Measurements from ENCODE around the gene CDHR1.

Gene CDHR1

GRCh38 chr10:84234479-84234878, 40.1 kb downstream of the CDHR1 start:
- no peak for DNase-seq

- DNase-seq = no peak
Observed at GRCh38 chr10:84235096-84235495, 40.8 kb downstream of the CDHR1 start.

DNA sequence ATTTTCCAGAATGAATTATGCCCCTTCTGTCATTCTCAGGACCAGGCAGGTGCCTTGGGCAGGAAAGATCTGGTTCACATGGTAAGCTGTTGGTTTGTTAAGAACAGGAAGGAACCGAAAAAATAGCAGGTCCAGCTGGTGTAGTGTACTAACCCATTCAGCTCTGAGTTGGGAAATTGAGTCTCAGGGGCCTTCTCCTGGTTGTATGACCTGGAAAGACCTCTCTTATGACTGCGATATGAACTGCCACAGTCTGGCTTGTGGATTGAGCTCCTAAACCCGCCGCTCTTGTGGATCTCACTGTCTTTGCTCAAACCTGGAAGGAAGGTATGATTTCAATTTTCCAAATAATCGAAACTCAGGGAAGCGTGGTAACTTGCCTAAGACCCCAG, 42.5 kb downstream of the CDHR1 start:
- DNase-seq = no peak

GRCh38 chr10:84237199-84238051, 43.1 kb downstream of the CDHR1 start:
- peak; percentile 11 for DNase-seq

GRCh38 chr10:84238909-84239308, 44.6 kb downstream of the CDHR1 start:
- DNase-seq = no peak

- DNase-seq = no peak
Observed at GRCh38 chr10:84241185-84241790, 47.0 kb downstream of the CDHR1 start, which contains the start of gene LRIT1. Gene LRIT1, minus strand, starts transcription at chr10:84241546. Its CDS starts 107 bp downstream, at chr10:84241439.

DNA sequence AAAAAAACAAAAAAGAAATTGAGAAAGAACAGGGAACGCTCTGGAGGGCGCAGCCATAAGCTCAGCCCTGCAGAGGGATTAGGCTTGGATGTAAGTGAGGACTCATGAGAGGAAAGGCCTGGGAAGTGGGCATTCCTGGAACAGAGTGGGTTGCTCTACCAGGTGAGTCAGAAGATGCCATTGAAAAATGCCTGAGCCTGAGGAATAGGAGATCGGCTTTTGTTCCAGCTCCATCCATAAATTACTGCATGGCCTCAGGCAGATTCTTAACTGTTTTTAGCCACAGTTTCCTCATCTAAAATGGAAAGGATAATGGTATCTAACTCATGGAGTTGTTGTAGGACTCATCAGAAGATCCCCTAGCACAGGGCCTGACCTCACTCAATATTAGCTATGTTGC, 49.4 kb downstream of the CDHR1 start:
- DNase-seq = no peak

DNA sequence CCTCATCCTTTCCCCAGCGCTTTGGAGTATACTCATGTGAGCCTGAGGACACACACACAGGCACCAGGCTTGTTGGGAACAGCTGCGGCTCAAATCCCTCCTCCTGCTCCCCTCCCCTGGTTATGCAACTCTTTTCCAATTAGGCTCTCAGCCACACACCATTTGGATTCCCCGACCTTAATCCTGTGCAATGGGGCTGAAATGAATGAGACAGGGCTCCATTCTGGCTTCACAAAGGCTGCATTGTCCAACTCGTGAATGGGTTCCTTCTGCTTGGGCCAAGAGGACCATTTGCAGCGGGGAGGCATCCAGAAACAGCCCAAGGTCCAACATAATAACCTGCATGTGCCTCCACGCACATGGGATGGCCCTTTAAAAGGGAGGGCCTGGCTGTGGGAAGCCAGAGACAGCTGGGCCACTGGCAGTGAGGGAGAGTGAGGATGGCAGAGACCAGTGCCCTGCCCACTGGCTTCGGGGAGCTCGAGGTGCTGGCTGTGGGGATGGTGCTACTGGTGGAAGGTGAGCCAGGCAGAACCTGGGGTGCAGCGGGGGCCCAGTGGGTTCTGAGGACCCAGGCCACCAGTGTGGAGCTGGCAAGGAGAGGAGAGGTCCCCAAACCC, 50.4 kb downstream of the CDHR1 start, which contains the start of gene RGR:
Gene RGR (plus strand): TSS at position 403 of the 620 bp plus-strand sequence. CDS start 38 bp downstream, at position 441.
- no peak for DNase-seq

GRCh38 chr10:84247496-84247895, 53.2 kb downstream of the CDHR1 start:
- DNase-seq = no peak

- no peak for DNase-seq
Observed at GRCh38 chr10:84248794-84249193, 54.5 kb downstream of the CDHR1 start.

DNA sequence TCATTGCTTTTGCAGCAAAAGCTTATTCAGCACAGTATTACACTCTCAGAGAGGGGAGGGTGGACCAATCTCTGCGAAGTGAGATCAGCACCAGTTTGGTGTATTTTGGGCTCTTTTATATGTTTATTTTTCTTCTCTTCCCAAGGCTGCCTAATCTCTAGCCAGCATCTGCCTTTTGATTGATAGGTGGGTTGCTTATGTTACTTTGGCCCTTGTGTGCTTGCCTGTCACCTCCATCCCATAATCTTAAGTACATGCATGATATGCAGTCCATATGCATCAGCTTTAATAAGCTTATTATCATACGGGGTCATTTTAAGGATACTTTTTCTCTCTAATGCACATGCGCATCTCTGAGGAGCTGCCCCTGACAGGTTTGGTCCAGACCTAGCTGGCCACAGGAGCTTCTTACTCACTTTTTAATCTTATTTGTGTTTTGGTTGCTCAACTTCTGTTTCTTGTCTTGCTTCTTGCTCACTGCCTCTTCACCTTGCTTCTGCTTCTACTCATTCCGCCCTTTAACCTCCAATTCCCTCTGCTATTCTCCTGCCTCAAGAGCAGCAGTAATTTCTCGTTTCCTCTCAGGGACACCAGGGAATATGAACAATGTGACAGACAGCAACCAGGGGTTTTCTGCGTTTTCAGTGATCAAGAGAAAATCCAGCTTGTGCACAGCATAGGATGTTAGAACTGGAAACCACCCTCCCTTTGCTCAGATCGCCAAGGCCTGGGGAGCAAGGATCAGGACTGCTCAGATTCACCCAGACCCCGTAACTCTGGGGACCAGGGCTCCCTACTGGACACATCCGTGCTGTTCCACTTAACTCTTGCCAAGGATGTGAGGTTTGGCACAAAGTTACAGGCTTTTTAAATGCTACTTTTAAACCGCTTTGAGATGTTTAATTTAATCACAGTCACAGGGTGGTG, 60.5 kb downstream of the CDHR1 start:
- DNase-seq = no peak

GRCh38 chr10:84256510-84257342, 62.4 kb downstream of the CDHR1 start:
- DNase-seq = peak; percentile 54

DNA sequence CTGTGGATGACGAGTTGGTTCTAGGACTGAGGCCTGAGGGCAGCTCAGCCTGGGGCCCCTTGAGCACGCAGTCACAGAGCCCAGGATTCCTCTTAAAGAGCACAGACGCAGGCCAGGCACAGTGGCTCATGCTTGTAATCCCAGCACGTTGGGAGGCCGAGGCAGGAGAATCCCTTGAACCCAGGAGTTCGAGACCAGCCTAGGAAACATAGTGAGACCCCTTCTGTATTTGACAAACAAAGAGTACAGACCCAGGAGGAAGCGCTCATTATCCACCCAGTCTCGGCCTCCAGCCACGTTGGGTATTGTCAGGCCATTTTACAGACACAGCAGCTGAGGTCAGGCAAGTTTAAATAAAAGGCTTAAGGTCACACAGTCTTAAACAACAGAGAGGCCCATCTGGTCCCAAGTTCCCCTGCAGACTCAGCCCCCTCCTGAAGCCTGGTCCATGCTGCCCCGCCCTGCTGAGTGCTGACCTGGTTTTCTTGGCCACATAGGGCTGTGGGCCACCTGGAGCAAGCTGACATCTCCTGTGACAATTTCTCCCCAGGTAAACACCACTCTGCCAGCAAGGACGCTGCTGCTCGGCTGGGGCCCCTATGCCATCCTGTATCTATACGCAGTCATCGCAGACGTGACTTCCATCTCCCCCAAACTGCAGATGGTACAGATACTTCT, 63.1 kb downstream of the CDHR1 start:
- DNase-seq = no peak

DNA sequence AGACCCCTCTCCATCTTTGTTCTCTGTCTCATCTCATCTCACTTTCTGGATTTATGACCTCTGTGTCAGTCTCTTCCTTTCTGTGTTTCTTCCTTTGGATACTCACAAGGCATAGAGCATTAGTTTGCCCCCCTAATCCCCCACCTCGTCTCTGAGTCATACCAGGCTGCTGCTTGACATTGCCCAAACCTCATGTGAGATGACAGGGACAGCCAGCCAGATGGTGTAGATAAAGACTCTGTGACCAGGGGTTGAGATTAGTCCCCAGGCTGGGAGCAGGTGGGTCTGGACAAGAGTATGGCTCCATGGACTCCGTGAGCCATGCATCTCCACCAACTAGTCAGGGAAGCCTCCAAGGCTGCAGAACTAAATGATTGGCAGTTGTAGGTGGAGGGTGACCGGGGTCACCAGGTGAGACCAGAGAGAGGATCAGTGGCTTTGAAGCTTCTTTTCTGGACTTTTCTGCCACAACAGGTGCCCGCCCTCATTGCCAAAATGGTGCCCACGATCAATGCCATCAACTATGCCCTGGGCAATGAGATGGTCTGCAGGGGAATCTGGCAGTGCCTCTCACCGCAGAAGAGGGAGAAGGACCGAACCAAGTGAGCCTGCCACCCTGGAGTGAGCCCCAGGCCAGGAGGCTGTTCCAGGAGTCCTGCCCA, 63.8 kb downstream of the CDHR1 start:
- no peak for DNase-seq

- DNase-seq = no peak
Observed at GRCh38 chr10:84261236-84261915, 67.0 kb downstream of the CDHR1 start.

- no peak for DNase-seq
Observed at GRCh38 chr10:84262190-84262956, 68.0 kb downstream of the CDHR1 start.

DNA sequence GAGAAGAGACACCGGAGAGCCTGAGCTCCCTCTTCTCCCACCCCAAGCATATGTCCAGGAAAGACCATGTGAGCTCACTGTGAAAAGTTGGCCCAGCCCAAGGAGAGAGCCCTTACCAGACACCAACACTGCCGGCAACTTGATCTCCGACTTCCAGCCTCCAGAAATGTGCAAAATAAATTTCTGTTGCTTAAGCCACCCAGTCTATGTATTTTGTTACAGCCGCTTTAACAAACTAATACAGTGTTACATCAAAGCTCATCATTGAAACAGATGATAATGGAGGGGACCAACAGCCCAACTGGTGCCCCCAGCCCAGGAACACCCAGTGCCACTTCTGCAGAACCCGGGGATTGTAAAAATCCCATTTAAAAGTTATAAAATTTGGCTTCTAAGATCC, 69.4 kb downstream of the CDHR1 start:
- DNase-seq = no peak

DNA sequence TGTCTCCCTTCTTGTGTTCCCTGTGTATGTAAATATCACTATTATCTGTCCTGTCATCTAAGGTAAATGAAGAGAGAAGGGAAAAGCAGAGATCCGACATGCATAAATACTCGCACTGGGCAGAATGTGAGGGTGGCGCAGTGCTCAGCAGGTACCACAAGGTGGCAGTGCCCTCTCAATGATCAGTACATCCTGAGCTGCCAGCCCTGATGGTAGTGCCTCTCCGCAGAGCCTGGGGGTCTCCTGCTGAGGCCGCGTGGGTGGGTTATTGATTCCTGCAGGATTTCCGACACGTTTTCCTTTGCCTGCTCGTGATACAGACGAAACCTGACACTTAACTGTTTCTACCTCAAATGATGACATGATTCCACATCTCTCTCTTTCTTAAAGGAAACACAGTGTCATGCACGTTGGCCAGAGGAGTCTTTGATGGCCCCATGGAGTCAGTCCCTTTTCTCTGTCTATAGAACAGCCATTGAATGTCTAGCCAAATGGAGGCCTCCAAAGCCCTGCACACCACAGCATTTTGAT, 70.3 kb downstream of the CDHR1 start:
- DNase-seq = peak; percentile 81

DNA sequence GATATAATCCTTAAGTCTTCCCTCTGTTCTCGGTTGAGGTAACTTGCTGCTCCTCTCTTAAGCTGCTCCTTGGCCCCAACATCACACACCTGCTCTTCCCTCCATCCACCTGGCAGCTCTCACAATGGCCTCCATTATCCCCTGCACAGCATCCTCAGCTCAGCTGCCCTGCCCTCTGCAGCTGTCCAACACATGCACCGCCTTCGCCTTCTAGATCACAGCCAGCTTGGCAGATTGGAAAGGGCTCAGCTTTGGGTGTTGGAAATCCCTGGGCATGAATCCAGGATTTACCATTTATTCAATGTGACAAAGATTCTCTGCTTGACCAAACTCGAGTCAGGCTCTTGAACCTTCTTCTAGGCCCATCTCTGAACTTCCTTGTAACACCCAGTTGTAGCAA, 71.1 kb downstream of the CDHR1 start:
- no peak for DNase-seq

Measured in activated CD4-positive, alpha-beta T cell treated with anti-CD3 and anti-CD28 coated beads, Interleukin-2, Interleukin-6, amounts not matched to agents 100 ng/mL and 50 ng/mL, durations not matched to agents 16 hours and 8 hours (primary cell).